ENCODE measurements around the gene TSGA10IP. TPM values are rescaled to one million over a fixed set of nuclear protein-coding genes. Genes with fewer than 3 reads are reported as not detected.

The TSGA10IP gene
- total and polyA plus RNA-seq, 10 of the 15 experiments (the other 5 are each of a cell fraction or from before 2014, with no cell fraction given) = not detected

- no peak overlapping the region for H3K4me2 ChIP-seq (ENCODE audit: control insufficient read depth, insufficient read depth)
- no peaks in the 10 kb centered on the region for H4K20me1 ChIP-seq (ENCODE audit: control insufficient read depth, insufficient read depth)
- H3K4me3 ChIP-seq = no peak overlapping the region
- no peaks in the 10 kb centered on the region for H3K4me1 ChIP-seq (ENCODE audit: control insufficient read depth, insufficient read depth, low read length)
- SMC1A ChIA-PET (ENCODE audit: uncharacterized antibody, unreplicated experiment) = no interaction called here
- RAD21 ChIA-PET (ENCODE audit: unreplicated experiment) = interaction anchor here (0.6 kb wide), 1 partner anchor 283 kb away, joined by 4 read pairs; no protein-coding TSS in a partner anchor
- no peak overlapping the region for H2AFZ ChIP-seq (ENCODE audit: control insufficient read depth, low read depth, low read length)
- no peak overlapping the region for H3K9ac ChIP-seq (ENCODE audit: control insufficient read depth, insufficient read depth, low read length)
- no TSS peak for BruUV-seq (replicated peaks)
- CTCF ChIA-PET = no interaction called here
- H3K9me3 ChIP-seq (replicated peaks; ENCODE audit: control insufficient read depth, insufficient read depth, low read length) = no peaks in the 10 kb centered on the region
- H3K27ac ChIP-seq (ENCODE audit: control insufficient read depth, insufficient read depth) = no peak overlapping the region
- TF ChIP-seq MEF2B (IDR thresholded peaks at IDR 0.05; ENCODE audit: partially characterized antibody, poor library complexity, severe bottlenecking) = no peak
- no peak for TF ChIP-seq JUNB (IDR thresholded peaks at IDR 0.05)
- H3K36me3 ChIP-seq (ENCODE audit: control insufficient read depth in 2 of 2, insufficient read depth in 2 of 2, low read length in 1 of 2) = peaks cover 8 to 20% of the 10 kb centered on the region in 2 experiments; a peak in 3 of 4 replicates
- H3K27me3 ChIP-seq (replicated peaks in 1 of 2; ENCODE audit: control insufficient read depth in 2 of 2, insufficient read depth in 2 of 2, low read length in 1 of 2) = no peaks in the 10 kb centered on the region
- in situ Hi-C loops (cut with MboI) = no loop called here
- intact Hi-C loops (cut with micrococcal nuclease; ENCODE audit: unreplicated experiment) = no loop called here
- POLR2A ChIA-PET = interaction anchor here (0.6 kb wide), 1 partner anchor 21 kb away, joined by 3 read pairs; no protein-coding TSS in a partner anchor
- no peak for DNase-seq (ENCODE audit: low read depth, low spot score)
- WGBS (ENCODE audit: insufficient coverage, insufficient replicate concordance, low lambda C conversion rate, missing lambda C conversion rate) = 100% methylated on average over 9 of the region's 9 CpGs
- FAIRE-seq = no peak
- no peak for ATAC-seq
- H3K79me2 ChIP-seq (ENCODE audit: control insufficient read depth, insufficient read depth, low read length) = no peaks in the 10 kb centered on the region
These were observed 30.5 kb downstream of the TSGA10IP start for GRCh38 chr11:65975771-65976170.

GRCh38 chr11:65976216-65977176 is 31.2 kb downstream of the TSGA10IP start:
- no TSS peak for BruUV-seq (replicated peaks)
- no peak for FAIRE-seq
- DNase-seq (ENCODE audit: low read depth, low spot score) = no peak
- ATAC-seq = no peak
- intact Hi-C loops (cut with micrococcal nuclease; ENCODE audit: unreplicated experiment) (no loop called here), in situ Hi-C loops (cut with MboI) (no loop called here)
- H3K36me3 ChIP-seq (ENCODE audit: control insufficient read depth in 2 of 2, insufficient read depth in 2 of 2, low read length in 1 of 2) = peaks cover 8 to 20% of the 10 kb centered on the region in 2 experiments; a peak in 3 of 4 replicates
- no peak overlapping the region for H3K4me2 ChIP-seq (ENCODE audit: control insufficient read depth, insufficient read depth)
- ChIA-PET SMC1A (ENCODE audit: uncharacterized antibody, unreplicated experiment) (no interaction called here), RAD21 (ENCODE audit: unreplicated experiment) (no interaction called here), CTCF (interaction anchor here (0.6 kb wide), 1 partner anchor 92 kb away, joined by 3 read pairs; no protein-coding TSS in a partner anchor), POLR2A (interaction anchor here (0.6 kb wide), 1 partner anchor 21 kb away, joined by 3 read pairs; no protein-coding TSS in a partner anchor)
- no peak overlapping the region for H3K9ac ChIP-seq (ENCODE audit: control insufficient read depth, insufficient read depth, low read length)
- H3K27ac ChIP-seq (ENCODE audit: control insufficient read depth, insufficient read depth) = no peak overlapping the region
- H3K9me3 ChIP-seq (replicated peaks; ENCODE audit: control insufficient read depth, insufficient read depth, low read length) = no peaks in the 10 kb centered on the region
- H3K4me1 ChIP-seq (ENCODE audit: control insufficient read depth, insufficient read depth, low read length) = no peaks in the 10 kb centered on the region
- no peaks in the 10 kb centered on the region for H3K79me2 ChIP-seq (ENCODE audit: control insufficient read depth, insufficient read depth, low read length)
- no peak overlapping the region for H3K4me3 ChIP-seq
- 91% methylated on average over 43 of the region's 43 CpGs for WGBS (ENCODE audit: insufficient coverage, insufficient replicate concordance, low lambda C conversion rate, missing lambda C conversion rate)
- H2AFZ ChIP-seq (ENCODE audit: control insufficient read depth, low read depth, low read length) = no peak overlapping the region
- TF ChIP-seq MEF2B (IDR thresholded peaks at IDR 0.05; ENCODE audit: partially characterized antibody, poor library complexity, severe bottlenecking) (no peak), PBX3 (IDR thresholded peaks at IDR 0.05; ENCODE audit: insufficient replicate concordance, low read depth, low read length) (no peak), POLR2A (IDR thresholded peaks at IDR 0.05; ENCODE audit: low read depth, low read length) (peak; percentile 31; the same call in 1 of the 2 replicates), USF2 (IDR thresholded peaks at IDR 0.05; ENCODE audit: borderline replicate concordance, low read depth, low read length) (no peak), ATF3 (IDR thresholded peaks at IDR 0.05; ENCODE audit: borderline replicate concordance, extremely low read depth, low read depth, low read length) (no peak)
- H3K27me3 ChIP-seq (replicated peaks in 1 of 2; ENCODE audit: control insufficient read depth in 2 of 2, insufficient read depth in 2 of 2, low read length in 1 of 2) = no peaks in the 10 kb centered on the region
- no peaks in the 10 kb centered on the region for H4K20me1 ChIP-seq (ENCODE audit: control insufficient read depth, insufficient read depth)
